ENCODE measurements around the gene KIAA0319L.

Gene KIAA0319L

DNA sequence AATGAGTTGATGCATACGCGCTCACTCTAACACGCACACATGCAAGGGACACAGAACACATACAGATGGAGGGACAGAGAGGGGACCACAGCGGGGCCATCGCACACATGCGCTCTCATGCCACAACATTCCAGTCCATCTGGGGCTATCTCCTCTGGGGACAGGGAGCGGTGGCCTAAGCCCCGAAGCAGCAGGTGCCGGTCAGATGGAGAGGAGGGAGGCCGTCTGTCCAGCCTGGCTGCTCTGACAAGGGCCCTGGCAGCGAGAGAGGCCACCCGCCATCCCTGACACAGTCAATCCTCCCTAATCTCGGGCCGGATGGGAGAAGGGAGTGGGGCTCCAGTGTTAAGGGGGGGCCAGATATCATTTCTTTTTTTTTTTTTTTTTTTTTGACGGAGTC, 123.5 kb downstream of the KIAA0319L start:
- Histone ChIP-seq H3K27ac (no peak overlapping the region), H3K4me3 (no peak overlapping the region)
- TF ChIP-seq, protein P1, sequence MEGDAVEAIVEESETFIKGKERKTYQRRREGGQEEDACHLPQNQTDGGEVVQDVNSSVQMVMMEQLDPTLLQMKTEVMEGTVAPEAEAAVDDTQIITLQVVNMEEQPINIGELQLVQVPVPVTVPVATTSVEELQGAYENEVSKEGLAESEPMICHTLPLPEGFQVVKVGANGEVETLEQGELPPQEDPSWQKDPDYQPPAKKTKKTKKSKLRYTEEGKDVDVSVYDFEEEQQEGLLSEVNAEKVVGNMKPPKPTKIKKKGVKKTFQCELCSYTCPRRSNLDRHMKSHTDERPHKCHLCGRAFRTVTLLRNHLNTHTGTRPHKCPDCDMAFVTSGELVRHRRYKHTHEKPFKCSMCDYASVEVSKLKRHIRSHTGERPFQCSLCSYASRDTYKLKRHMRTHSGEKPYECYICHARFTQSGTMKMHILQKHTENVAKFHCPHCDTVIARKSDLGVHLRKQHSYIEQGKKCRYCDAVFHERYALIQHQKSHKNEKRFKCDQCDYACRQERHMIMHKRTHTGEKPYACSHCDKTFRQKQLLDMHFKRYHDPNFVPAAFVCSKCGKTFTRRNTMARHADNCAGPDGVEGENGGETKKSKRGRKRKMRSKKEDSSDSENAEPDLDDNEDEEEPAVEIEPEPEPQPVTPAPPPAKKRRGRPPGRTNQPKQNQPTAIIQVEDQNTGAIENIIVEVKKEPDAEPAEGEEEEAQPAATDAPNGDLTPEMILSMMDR (IDR thresholded peaks at IDR 0.05): no peak
- no peak for DNase-seq (ENCODE audit: low spot score)

GRCh38 chr1:35432231-35432630, 125.0 kb downstream of the KIAA0319L start:
- TF ChIP-seq, protein P1 (IDR thresholded peaks at IDR 0.05): no peak
- DNase-seq (ENCODE audit: low spot score): no peak
- H3K4me3 ChIP-seq: no peak overlapping the region
- no peak overlapping the region for H3K27ac ChIP-seq

DNA sequence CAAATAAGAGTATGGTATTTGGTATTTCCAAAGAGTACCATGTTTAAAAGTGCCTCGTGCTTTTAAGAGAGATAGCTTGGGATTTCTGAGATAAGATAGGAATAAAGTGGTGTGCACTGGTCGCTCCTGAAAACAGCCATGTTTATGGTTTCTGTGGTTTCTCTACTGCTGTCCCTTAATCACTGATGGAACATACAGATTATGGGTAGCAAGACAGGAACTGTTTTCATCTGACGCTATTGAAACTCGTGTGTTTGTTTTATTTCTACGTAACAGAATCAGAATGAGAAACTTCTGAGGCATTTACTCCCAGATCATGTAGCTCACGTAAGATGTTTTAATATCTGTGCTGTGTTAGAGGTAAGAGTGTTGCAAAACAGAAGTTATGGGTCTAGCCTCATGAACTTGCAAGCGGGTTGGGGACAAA, 126.0 kb downstream of the KIAA0319L start:
- Histone ChIP-seq H3K27ac (no peak overlapping the region), H3K4me3 (no peak overlapping the region)
- no peak for DNase-seq (ENCODE audit: low spot score)
- TF ChIP-seq, protein P1 (IDR thresholded peaks at IDR 0.05): no peak

- no peak overlapping the region for H3K4me3 ChIP-seq
- no peak for DNase-seq (ENCODE audit: low spot score)
- no peak overlapping the region for H3K27ac ChIP-seq
- TF ChIP-seq, protein P1 (IDR thresholded peaks at IDR 0.05): no peak
These were observed 126.4 kb downstream of the KIAA0319L start for GRCh38 chr1:35430762-35431161.

- no peak for DNase-seq (ENCODE audit: low spot score)
- Histone ChIP-seq H3K4me3 (no peak overlapping the region), H3K27ac (no peak overlapping the region)
- TF ChIP-seq, protein P1 (IDR thresholded peaks at IDR 0.05): no peak
These were observed 128.8 kb downstream of the KIAA0319L start for GRCh38 chr1:35428360-35428759.

GRCh38 chr1:35426097-35426586, 131.1 kb downstream of the KIAA0319L start:
- H3K27ac ChIP-seq: no peak overlapping the region
- no peak overlapping the region for H3K4me3 ChIP-seq
- TF ChIP-seq, protein P1 (IDR thresholded peaks at IDR 0.05): no peak
- no peak for DNase-seq (ENCODE audit: low spot score)

DNA sequence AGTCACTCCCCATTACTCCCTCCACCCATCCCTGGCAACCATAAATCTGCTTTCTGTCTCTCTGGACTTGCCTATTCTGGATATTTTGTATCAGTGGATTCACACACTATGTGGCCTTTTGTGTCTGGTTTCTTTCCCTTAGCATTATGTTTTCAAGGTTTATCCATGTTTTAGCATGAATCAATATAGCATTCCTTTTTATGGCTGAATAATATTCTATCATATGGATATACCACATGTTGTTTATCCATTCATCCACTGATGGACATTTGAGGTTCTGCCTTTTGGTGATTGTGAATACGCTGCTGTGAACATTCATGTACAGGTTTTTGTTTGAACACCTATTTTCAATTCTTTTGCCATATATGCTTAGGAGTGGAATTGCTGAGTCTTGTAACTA, 148.3 kb downstream of the KIAA0319L start:
- Histone ChIP-seq H3K27ac (no peak overlapping the region), H3K4me3 (no peak overlapping the region)
- TF ChIP-seq, protein P1 (IDR thresholded peaks at IDR 0.05): no peak
- DNase-seq (ENCODE audit: low spot score): no peak

All from coronary artery (tissue), 2 donors.